H1 (cell line): ENCODE data around the gene CLIC3. TPM values are rescaled to one million over a fixed set of nuclear protein-coding genes. Genes with fewer than 3 reads are reported as not detected.

Experiments used
- CTCF ChIA-PET: fragments of 300-600 bp; sonication (Branson Sonifier 250); formaldehyde crosslinking; loops from one replicate; lab custom pipeline; 2021; ENCODE audit not compliant: partially characterized antibody; lab: Charles Lee
- POLR2A ChIA-PET: fragments of 300-600 bp; sonication (Branson Sonifier 250); formaldehyde crosslinking; loops from one replicate; lab custom pipeline; 2021; ENCODE audit warnings: inconsistent platforms; ENCODE audit not compliant: partially characterized antibody; lab: Charles Lee
- DNase-seq, 2 experiments: peaks; one replicate each; pipeline versions ENCODE4 v3.0.0 to v3.0.0-alpha.2; 2010 to 2022; ENCODE audit warnings: low spot score in 2 of 2, low read depth in 1 of 2, mixed read lengths in 1 of 2
- FAIRE-seq: peaks from 2 replicates; lab custom pipeline; 2011; peaks lifted over from hg19 to GRCh38; lab: Jason Lieb, UNC
- H2AFZ ChIP-seq: 2 replicates; pipeline ENCODE4 v1.8.1; 2012; ENCODE audit warnings: low read length, inconsistent platforms
- H2AK5ac ChIP-seq: 2 replicates; pipeline ENCODE4 v1.6.1; 2013; ENCODE audit warnings: low read depth, low read length
- H2BK120ac ChIP-seq: replicated peaks from 2 replicates; pipeline ENCODE3; 2013; ENCODE audit warnings: low read depth, low read length, inconsistent platforms
- H2BK12ac ChIP-seq: 2 replicates; pipeline ENCODE4 v1.6.1; 2013; ENCODE audit warnings: low read depth, low read length
- H2BK15ac ChIP-seq: 2 replicates; pipeline ENCODE4 v1.6.1; 2013; ENCODE audit warnings: low read length
- H2BK20ac ChIP-seq: 2 replicates; pipeline ENCODE4 v1.6.1; 2013; ENCODE audit warnings: low read length
- H2BK5ac ChIP-seq: 2 replicates; pipeline ENCODE4 v1.6.1; 2013; ENCODE audit warnings: low read depth, low read length
- H3K14ac ChIP-seq: 2 replicates; pipeline ENCODE4 v1.6.1; 2013; ENCODE audit warnings: inconsistent platforms; ENCODE audit not compliant: insufficient read length
- H3K18ac ChIP-seq: 2 replicates; pipeline ENCODE4 v1.6.1; 2013; ENCODE audit warnings: low read length; ENCODE audit errors: extremely low read depth
- H3K23ac ChIP-seq: 2 replicates; pipeline ENCODE4 v1.6.1; 2013; ENCODE audit warnings: inconsistent platforms; ENCODE audit not compliant: insufficient read length
- H3K23me2 ChIP-seq: 2 replicates; pipeline ENCODE4 v1.6.1; 2013; ENCODE audit warnings: low read depth, low read length
- H3K27ac ChIP-seq: 2 replicates; pipeline ENCODE4 v1.6.1; 2011; ENCODE audit warnings: low read depth, low read length, inconsistent platforms
- H3K27me3 ChIP-seq, 4 experiments: replicated peaks in 1 of 4; 1 replicate in 1 of 4; 2 replicates in 3 of 4; pipeline versions ENCODE4 v1.6.1 to v1.8.1; 2011 to 2013; ENCODE audit warnings: low read length in 3 of 4, mild to moderate bottlenecking in 3 of 4, inconsistent platforms in 2 of 4, mixed read lengths in 2 of 4, moderate library complexity in 1 of 4; ENCODE audit not compliant: control insufficient read depth in 3 of 4, insufficient read depth in 3 of 4; ENCODE audit errors: extremely low read depth in 1 of 4
- H3K36me3 ChIP-seq, 4 experiments: 2 replicates each; pipeline versions ENCODE4 v1.6.1 to v1.8.1; 2011 to 2013; ENCODE audit warnings: mild to moderate bottlenecking in 4 of 4, low read length in 3 of 4, moderate library complexity in 2 of 4, control low read depth in 1 of 4, inconsistent platforms in 1 of 4; ENCODE audit not compliant: insufficient read depth in 4 of 4, control insufficient read depth in 2 of 4
- H3K4ac ChIP-seq: replicated peaks from 2 replicates; pipeline ENCODE3; 2013; ENCODE audit warnings: low read length, low read depth, mixed read lengths, inconsistent platforms; ENCODE audit not compliant: insufficient read length
- H3K4me1 ChIP-seq, 4 experiments: replicated peaks in 1 of 4; 1 replicate in 1 of 4; 2 replicates in 3 of 4; pipeline versions ENCODE4 v1.6.1 to v1.8.1; 2011 to 2013; ENCODE audit warnings: low read length in 3 of 4, inconsistent platforms in 2 of 4, mixed read lengths in 1 of 4; ENCODE audit not compliant: insufficient read depth in 4 of 4, control insufficient read depth in 3 of 4
- H3K4me2 ChIP-seq, 2 experiments: 2 replicates each; pipeline versions ENCODE4 v1.6.1 to v1.8.1; 2011 to 2013; ENCODE audit warnings: low read depth in 2 of 2, low read length in 2 of 2, control low read depth in 1 of 2, inconsistent platforms in 1 of 2, mild to moderate bottlenecking in 1 of 2; ENCODE audit not compliant: insufficient read depth in 1 of 2
- H3K4me3 ChIP-seq, 4 experiments: fragments of 200-600, 300-600 bp in 1 of 4; sonication (generic), shearing (Covaris generic), sonication (Bioruptor Twin) in 1 of 4; 2 replicates each; pipeline versions ENCODE4 v1.5.1 to v1.8.1; 2011 to 2016; ENCODE audit warnings: low read length in 4 of 4, low read depth in 3 of 4, control low read depth in 2 of 4, inconsistent platforms in 2 of 4, mild to moderate bottlenecking in 2 of 4, mixed read lengths in 1 of 4, moderate library complexity in 1 of 4; ENCODE audit not compliant: insufficient read depth in 2 of 4; ENCODE audit errors: extremely low read depth in 1 of 4
- H3K56ac ChIP-seq: replicated peaks from 2 replicates; pipeline ENCODE3; 2013; ENCODE audit warnings: low read depth, mild to moderate bottlenecking, mixed read lengths, low read length, inconsistent platforms; ENCODE audit not compliant: insufficient read length
- H3K79me1 ChIP-seq: 2 replicates; pipeline ENCODE4 v1.6.1; 2013; ENCODE audit warnings: low read depth, low read length, control low read depth
- H3K79me2 ChIP-seq, 2 experiments: 2 replicates each; pipeline versions ENCODE4 v1.6.1 to v1.8.1; 2012 to 2013; ENCODE audit warnings: low read length in 2 of 2, mild to moderate bottlenecking in 2 of 2, inconsistent platforms in 1 of 2; ENCODE audit not compliant: insufficient read depth in 2 of 2, control insufficient read depth in 1 of 2
- H3K9ac ChIP-seq, 4 experiments: replicated peaks in 1 of 4; 1 replicate in 1 of 4; 2 replicates in 3 of 4; pipeline versions ENCODE4 v1.6.1 to v1.8.1; 2011 to 2013; ENCODE audit warnings: low read depth in 3 of 4, low read length in 3 of 4, control low read depth in 2 of 4, mild to moderate bottlenecking in 2 of 4, moderate library complexity in 2 of 4, inconsistent platforms in 1 of 4; ENCODE audit errors: extremely low read depth in 1 of 4
- H3K9me3 ChIP-seq, 2 experiments: 2 replicates each; pipeline versions ENCODE4 v1.6.1 to v1.8.1; 2012 to 2013; ENCODE audit warnings: mild to moderate bottlenecking in 2 of 2, moderate library complexity in 2 of 2, control low read depth in 1 of 2, inconsistent platforms in 1 of 2, low read depth in 1 of 2, low read length in 1 of 2, mixed read lengths in 1 of 2; ENCODE audit not compliant: insufficient read depth in 2 of 2
- H4K20me1 ChIP-seq, 2 experiments: replicated peaks in 1 of 2; 2 replicates each; pipeline versions ENCODE3 to v1.8.1; 2011 to 2013; ENCODE audit warnings: inconsistent platforms in 2 of 2, low read length in 2 of 2, mild to moderate bottlenecking in 1 of 2; ENCODE audit not compliant: insufficient read depth in 2 of 2, control insufficient read depth in 1 of 2
- H4K5ac ChIP-seq: 2 replicates; pipeline ENCODE4 v1.6.1; 2013; ENCODE audit warnings: low read length, low read depth, mixed read lengths, inconsistent platforms; ENCODE audit not compliant: insufficient read length
- H4K8ac ChIP-seq: 2 replicates; pipeline ENCODE4 v1.8.0; 2013; ENCODE audit warnings: mild to moderate bottlenecking, moderate library complexity, low read length, inconsistent platforms; ENCODE audit not compliant: insufficient read depth; ENCODE audit errors: extremely low read depth
- H4K91ac ChIP-seq: replicated peaks from 2 replicates; pipeline ENCODE3; 2013; ENCODE audit warnings: low read length, mixed read lengths, inconsistent platforms; ENCODE audit not compliant: insufficient read length
- KDM4A ChIP-seq: IDR thresholded peaks from one replicate; pipeline ENCODE4 v1.7.1; 2012; ENCODE audit warnings: low read depth, mild to moderate bottlenecking, moderate library complexity, low read length, inconsistent platforms; ENCODE audit not compliant: severe bottlenecking
- RBBP5 ChIP-seq: IDR thresholded peaks from 2 replicates; pipeline ENCODE4 v1.7.1; 2012; ENCODE audit warnings: low read depth, mild to moderate bottlenecking, inconsistent platforms, low read length, moderate library complexity, borderline replicate concordance
- RXRA ChIP-seq: IDR thresholded peaks from 2 replicates; pipeline ENCODE4 v1.6.1; 2011; ENCODE audit warnings: low read depth, mild to moderate bottlenecking, low read length, moderate library complexity; ENCODE audit not compliant: insufficient read depth
- TEAD4 ChIP-seq: IDR thresholded peaks from 2 replicates; pipeline ENCODE4 v1.6.1; 2012; ENCODE audit warnings: low read depth, low read length, inconsistent platforms, mixed read lengths
- WGBS, 2 experiments: shearing (Covaris generic) in 1 of 2; methylation state at CpG; one replicate each; pipeline versions ENCODE4 v1.1.6 to v1.1.7; 2013 to 2015; ENCODE audit warnings: low lambda C conversion rate in 2 of 2, mixed read lengths in 2 of 2, inconsistent platforms in 1 of 2, low coverage in 1 of 2, missing lambda C conversion rate in 1 of 2; ENCODE audit not compliant: insufficient replicate concordance in 2 of 2, insufficient coverage in 1 of 2, insufficient read length in 1 of 2; ENCODE audit errors: extremely low coverage in 1 of 2, missing lambda C conversion rate in 1 of 2; 5-methylcytosine and 5-hydroxymethylcytosine counted together
- polyA plus RNA-seq, 7 experiments: library from polyadenylated mRNA; depleted of rRNA in 3 of 7; stranded (reverse) in 5 of 7; unstranded in 2 of 7; fragments of >200 nt in 5 of 7; fragments of 200-250 nt in 2 of 7; gene quantifications; 1 replicate in 5 of 7; 2 replicates in 1 of 7; 4 replicates in 1 of 7; pipeline versions ENCODE4 v1.2.1 to v1.2.3, GENCODE V29; 2011 to 2013; ENCODE audit warnings: missing spikeins in 2 of 7, mixed read lengths in 2 of 7
- total RNA-seq: library from RNA; stranded (reverse); fragmentation: NEBNext Ultra II Directional; extraction: Animal tissue kit (Norgen Biotek cat#: 25700); gene quantifications from 2 replicates; pipeline ENCODE4 v1.2.1, GENCODE V29; 2021

The CLIC3 gene
- total and polyA plus RNA-seq, 2 of the 8 experiments (the other 6 are each of a cell fraction or from before 2014, with no cell fraction given) = 0.12 TPM; not detected in 1

- no peak overlapping the region for H3K23ac ChIP-seq
- DNase-seq = no peak
- H3K23me2 ChIP-seq = peaks cover 4% of the 10 kb centered on the region; the same call in 1 of the 2 replicates
- TF ChIP-seq KDM4A (no peak), TEAD4 (no peak), RXRA (no peak), RBBP5 (no peak)
- TF ChIP-seq, all 59 proteins: peak for 0
- Histone ChIP-seq H3K79me1 (no peaks in the 10 kb centered on the region; the same call in 1 of the 2 replicates), H3K56ac (no peak overlapping the region), H3K14ac (no peak overlapping the region), H3K9me3 (no peaks in the 10 kb centered on the region), H3K4me1 (peaks cover 0 to 9% (median 5%) of the 10 kb centered on the region in 4 experiments; a peak in 5 of 7 replicates), H3K4me3 (no peak overlapping the region), H3K18ac (no peak overlapping the region), H2BK15ac (no peak overlapping the region), H2AK5ac (no peak overlapping the region), H3K27me3 (no peaks in the 10 kb centered on the region), H4K8ac (no peak overlapping the region), H2BK12ac (no peak overlapping the region), H3K4ac (no peak overlapping the region), H4K5ac (no peak overlapping the region), H3K9ac (no peak overlapping the region), H4K91ac (no peak overlapping the region), H2BK120ac (no peak overlapping the region), H2BK20ac (no peak overlapping the region), H3K36me3 (no peaks in the 10 kb centered on the region), H3K4me2 (no peak overlapping the region), H4K20me1 (no peaks in the 10 kb centered on the region), H3K27ac (no peak overlapping the region), H3K79me2 (no peaks in the 10 kb centered on the region), H2BK5ac (no peak overlapping the region), H2AFZ (no peak overlapping the region)
- no peak for FAIRE-seq
- ChIA-PET POLR2A (interaction anchor here (1.5 kb wide), 1 partner anchor 24 kb away, joined by 3 read pairs; no protein-coding TSS in a partner anchor), CTCF (interaction anchor here (1.1 to 5.6 kb wide), 5 partner anchors 10 to 67 kb away, joined by 3 to 32 read pairs (median 9); partner anchors contain the start of genes LCN12 and PTGDS)
- WGBS, 2 experiments = 90% methylated on average over 9 of the region's 9 CpGs; no CpG with 5 or more reads in 1 of the 2 experiments
Measured at GRCh38 chr9:136962163-136962562, 34.2 kb downstream of the CLIC3 start.
